Peyer's patch (tissue), 4 donors: Measurements from ENCODE around the gene ERVH48-1. TPM values are rescaled to one million over a fixed set of nuclear protein-coding genes. Genes with fewer than 3 reads are reported as not detected.

Experiments
- DNase-seq, 3 donors: peaks; one replicate each; pipeline ENCODE4 v3.0.0-alpha.2; 2017 to 2019
- H3K27ac ChIP-seq, 4 donors: fragments of 200-600 bp; sonication (generic); one replicate each; pipeline ENCODE4 v1.5.1; 2016 to 2019
- H3K27me3 ChIP-seq, 2 donors: fragments of 200-600 bp; sonication (generic); one replicate each; pipeline ENCODE4 v1.5.1; 2019
- H3K36me3 ChIP-seq, 3 donors: fragments of 200-600 bp; sonication (generic); one replicate each; pipeline ENCODE4 v1.5.1; 2016 to 2019
- H3K4me1 ChIP-seq, 4 donors: fragments of 200-600 bp; sonication (generic); one replicate each; pipeline ENCODE4 v1.5.1; 2016 to 2019
- H3K4me3 ChIP-seq, 4 donors: fragments of 200-600 bp; sonication (generic); 1 replicate in 3 of 4; 2 replicates in 1 of 4; pipeline ENCODE4 v1.5.1; 2016 to 2019; ENCODE audit warnings: mild to moderate bottlenecking in 1 of 4
- H3K9me3 ChIP-seq, 4 donors: fragments of 200-600 bp; sonication (generic); one replicate each; pipeline ENCODE4 v1.5.1; 2016 to 2019; ENCODE audit warnings: mild to moderate bottlenecking in 1 of 4
- POLR2A ChIP-seq, 2 donors: fragments of 450-650 bp; IDR thresholded peaks; one replicate each; pipeline ENCODE4 v1.5.1; 2017; ENCODE audit warnings: antibody characterized with exemption in 2 of 2, mild to moderate bottlenecking in 2 of 2, moderate library complexity in 2 of 2
- total RNA-seq, 4 donors: library from RNA; depleted of rRNA; stranded (reverse); fragments of >200 nt; gene quantifications; one replicate each; pipeline ENCODE4 v1.1.0, GENCODE V29; 2016
- TF ChIP-seq, protein P1 (sequence below), 6 experiments: fragments of 450-650 bp in 4 of 6; fragments of 200-600 bp in 2 of 6; sonication (generic) in 1 of 6; IDR thresholded peaks; one replicate each; pipeline ENCODE4 v1.5.1; 2017 to 2019; ENCODE audit warnings: antibody characterized with exemption in 6 of 6, mild to moderate bottlenecking in 3 of 6, moderate library complexity in 1 of 6

The ERVH48-1 gene
- total RNA-seq, 4 donors from 2014 or later = not detected

DNA sequence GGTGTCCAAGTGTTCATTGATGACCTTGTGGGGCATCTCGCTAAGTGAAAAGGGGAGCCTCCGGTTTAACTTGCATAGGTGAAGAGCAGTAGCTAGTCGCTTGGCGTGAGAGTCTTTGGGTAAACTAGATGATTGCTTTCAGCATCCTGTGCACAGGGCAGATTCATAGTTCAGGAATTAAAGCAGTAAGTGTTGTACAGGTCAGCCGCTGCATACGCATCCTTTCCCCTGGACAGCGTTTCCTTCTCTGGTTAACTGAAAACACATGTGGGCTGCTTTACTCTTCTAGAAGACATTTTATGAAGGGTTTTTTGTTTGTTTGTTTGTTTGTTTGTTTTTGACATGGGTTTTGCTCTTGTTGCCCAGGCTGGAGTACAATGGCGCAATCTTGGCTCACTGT is 20.2 kb downstream of the ERVH48-1 start:
- H3K27me3 ChIP-seq = no peaks in the 10 kb centered on the region
- H3K4me3 ChIP-seq = no peak overlapping the region
- H3K9me3 ChIP-seq = no peaks in the 10 kb centered on the region
- no peak for DNase-seq
- H3K36me3 ChIP-seq = peaks cover 0 to 99% (median 0%) of the 10 kb centered on the region in 3 donors
- TF ChIP-seq, protein P1, sequence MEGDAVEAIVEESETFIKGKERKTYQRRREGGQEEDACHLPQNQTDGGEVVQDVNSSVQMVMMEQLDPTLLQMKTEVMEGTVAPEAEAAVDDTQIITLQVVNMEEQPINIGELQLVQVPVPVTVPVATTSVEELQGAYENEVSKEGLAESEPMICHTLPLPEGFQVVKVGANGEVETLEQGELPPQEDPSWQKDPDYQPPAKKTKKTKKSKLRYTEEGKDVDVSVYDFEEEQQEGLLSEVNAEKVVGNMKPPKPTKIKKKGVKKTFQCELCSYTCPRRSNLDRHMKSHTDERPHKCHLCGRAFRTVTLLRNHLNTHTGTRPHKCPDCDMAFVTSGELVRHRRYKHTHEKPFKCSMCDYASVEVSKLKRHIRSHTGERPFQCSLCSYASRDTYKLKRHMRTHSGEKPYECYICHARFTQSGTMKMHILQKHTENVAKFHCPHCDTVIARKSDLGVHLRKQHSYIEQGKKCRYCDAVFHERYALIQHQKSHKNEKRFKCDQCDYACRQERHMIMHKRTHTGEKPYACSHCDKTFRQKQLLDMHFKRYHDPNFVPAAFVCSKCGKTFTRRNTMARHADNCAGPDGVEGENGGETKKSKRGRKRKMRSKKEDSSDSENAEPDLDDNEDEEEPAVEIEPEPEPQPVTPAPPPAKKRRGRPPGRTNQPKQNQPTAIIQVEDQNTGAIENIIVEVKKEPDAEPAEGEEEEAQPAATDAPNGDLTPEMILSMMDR (IDR thresholded peaks at IDR 0.05) = no peak
- TF ChIP-seq POLR2A (IDR thresholded peaks at IDR 0.05) = no peak
- no peaks in the 10 kb centered on the region for H3K4me1 ChIP-seq
- no peak overlapping the region for H3K27ac ChIP-seq

DNA sequence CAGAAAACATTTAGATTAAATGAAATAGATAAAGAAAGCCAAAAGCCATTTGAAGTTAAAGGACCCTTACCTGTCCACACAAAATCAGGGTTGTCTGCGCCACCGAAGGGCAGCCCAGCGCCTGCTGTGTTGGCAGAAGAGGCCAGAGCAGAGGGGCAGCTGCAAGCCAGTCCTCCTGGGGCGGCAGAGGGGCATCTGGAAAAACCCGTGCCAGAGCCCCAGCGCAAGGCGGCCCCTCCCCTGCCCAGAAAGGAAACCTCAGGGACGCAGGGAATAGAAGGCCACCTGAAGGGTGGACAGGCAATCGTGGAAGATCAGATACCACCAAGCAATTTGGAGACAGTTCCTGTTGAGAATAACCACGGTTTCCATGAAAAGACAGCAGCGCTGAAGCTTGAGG is 21.6 kb downstream of the ERVH48-1 start:
- H3K36me3 ChIP-seq = peaks cover 0 to 98% (median 0%) of the 10 kb centered on the region in 3 donors

DNA sequence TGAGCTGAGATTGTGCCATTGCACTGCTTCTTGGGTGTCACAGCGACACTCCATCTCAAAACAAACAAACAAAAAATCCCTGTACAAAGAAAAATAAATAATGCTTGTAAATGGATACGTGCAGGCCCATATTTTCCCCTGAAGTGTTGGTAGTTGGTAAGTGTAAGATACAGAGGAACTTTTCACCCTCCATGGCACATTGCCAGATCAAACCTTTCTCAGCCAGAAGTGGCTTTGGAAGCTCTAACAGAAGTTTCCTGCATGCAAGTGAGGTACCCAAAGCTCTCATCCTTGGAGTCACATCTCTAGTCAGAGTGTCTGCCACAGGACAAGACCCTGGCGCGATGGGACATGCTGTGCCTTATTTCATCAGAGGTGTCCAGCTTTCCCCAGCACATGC is 25.0 kb downstream of the ERVH48-1 start:
- no peak for TF ChIP-seq POLR2A (IDR thresholded peaks at IDR 0.05)
- TF ChIP-seq, protein P1 (IDR thresholded peaks at IDR 0.05) = no peak
- H3K36me3 ChIP-seq = peaks cover 0 to 92% (median 0%) of the 10 kb centered on the region in 3 donors

More for the DNA sequence above, 21.6 kb downstream of the ERVH48-1 start:
- TF ChIP-seq, protein P1 (IDR thresholded peaks at IDR 0.05) = no peak
- TF ChIP-seq POLR2A (IDR thresholded peaks at IDR 0.05) = no peak
- no peaks in the 10 kb centered on the region for H3K9me3 ChIP-seq
- H3K4me3 ChIP-seq = no peak overlapping the region
- H3K27me3 ChIP-seq = no peaks in the 10 kb centered on the region
- no peak for DNase-seq
- H3K27ac ChIP-seq = no peak overlapping the region
- no peaks in the 10 kb centered on the region for H3K4me1 ChIP-seq

DNA sequence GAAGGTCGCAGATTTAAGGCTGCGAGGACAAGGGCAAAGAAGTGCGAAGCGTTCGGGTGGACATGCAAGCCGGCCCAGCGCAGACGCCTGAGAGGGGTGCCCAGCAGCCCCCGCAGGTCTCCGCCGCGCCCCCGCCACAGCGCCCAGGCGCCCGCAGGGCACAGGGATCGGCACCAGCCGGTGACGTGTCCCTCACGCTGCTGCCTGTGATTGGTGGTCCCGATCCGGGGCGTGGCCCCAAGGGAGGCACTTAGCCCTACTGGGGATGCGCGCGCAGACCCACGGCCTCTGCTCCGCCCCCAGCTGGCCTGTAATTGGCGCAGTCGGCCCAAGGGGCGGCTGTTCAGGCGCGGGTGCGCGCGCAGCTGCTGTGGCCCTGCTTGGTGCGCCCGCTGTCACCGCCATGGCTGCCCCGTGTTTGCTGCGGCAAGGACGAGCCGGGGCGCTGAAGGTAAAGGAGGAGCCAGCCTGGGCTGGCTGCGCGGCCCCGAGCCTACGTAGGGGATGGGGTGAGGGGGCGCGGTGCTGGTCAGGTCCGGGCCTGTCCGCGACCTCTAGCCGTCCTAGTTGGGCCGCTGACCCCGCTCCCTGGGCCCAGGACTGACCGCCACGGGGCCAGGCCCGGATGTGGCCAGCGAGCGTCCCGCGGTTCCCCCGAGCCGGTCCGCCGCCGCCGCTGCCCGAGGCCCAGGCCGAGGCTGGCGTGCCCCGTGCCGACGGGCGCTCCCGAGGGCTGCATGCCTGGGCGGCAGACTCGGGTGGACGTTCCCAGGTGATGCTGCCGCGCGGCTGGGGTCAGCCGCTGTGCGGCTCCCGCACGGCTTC is 32.3 kb downstream of the ERVH48-1 start, which contains the start of gene NDUFV3:
NDUFV3 (plus strand) TSS at position 379 of the 825 bp plus-strand sequence; CDS start at position 404, 25 bp downstream.
- TF ChIP-seq, protein P1 (IDR thresholded peaks at IDR 0.05) = peak in 2 of 6 experiments; percentile 18 to 20
- peak; percentile 95 for TF ChIP-seq POLR2A (IDR thresholded peaks at IDR 0.05)
- peak within 1 kb of the TSS; percentile 92 to 99 (median 95) for H3K27ac ChIP-seq
- peaks cover 0 to 20% (median 0%) of the 10 kb centered on the region in 3 donors for H3K36me3 ChIP-seq
- H3K27me3 ChIP-seq = no peaks in the 10 kb centered on the region
- H3K9me3 ChIP-seq = no peaks in the 10 kb centered on the region
- no peaks in the 10 kb centered on the region for H3K4me1 ChIP-seq
- H3K4me3 ChIP-seq = peak within 1 kb of the TSS; percentile 60 to 99 (median 79)
- peak; percentile 100 for DNase-seq

More for the DNA sequence above, 25.0 kb downstream of the ERVH48-1 start:
- H3K4me1 ChIP-seq = no peaks in the 10 kb centered on the region
- H3K9me3 ChIP-seq = no peaks in the 10 kb centered on the region
- H3K4me3 ChIP-seq = no peak overlapping the region
- DNase-seq = no peak
- no peak overlapping the region for H3K27ac ChIP-seq
- H3K27me3 ChIP-seq = no peaks in the 10 kb centered on the region

DNA sequence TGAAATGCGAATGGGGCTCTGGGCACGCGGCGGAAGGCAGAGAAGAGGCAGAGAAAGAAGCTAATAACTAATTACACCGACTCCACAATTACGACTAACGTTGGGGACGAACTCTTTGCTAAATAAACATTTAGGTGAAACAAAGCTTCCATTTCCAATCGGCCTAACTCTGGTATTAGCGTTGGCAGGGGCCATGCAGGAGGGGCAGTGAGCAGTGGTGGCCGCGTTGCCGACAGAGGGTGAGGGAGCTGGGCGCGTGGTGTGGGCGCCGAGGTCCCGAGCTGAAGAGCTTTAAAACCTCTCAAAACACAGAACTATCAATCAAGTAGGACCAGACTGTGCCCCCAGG is 32.9 kb downstream of the ERVH48-1 start:
- H3K36me3 ChIP-seq = peaks cover 0 to 14% (median 0%) of the 10 kb centered on the region in 3 donors
- TF ChIP-seq, protein P1 (IDR thresholded peaks at IDR 0.05) = no peak
- TF ChIP-seq POLR2A (IDR thresholded peaks at IDR 0.05) = no peak
- H3K4me1 ChIP-seq = no peaks in the 10 kb centered on the region
- peak overlapping the region; percentile 60 to 99 (median 79) for H3K4me3 ChIP-seq
- no peaks in the 10 kb centered on the region for H3K9me3 ChIP-seq
- H3K27ac ChIP-seq = peak overlapping the region; percentile 92 to 99 (median 95)
- no peaks in the 10 kb centered on the region for H3K27me3 ChIP-seq
- DNase-seq = no peak
